Measurements from ENCODE around the gene NPFF. TPM values are rescaled to one million over a fixed set of nuclear protein-coding genes. Genes with fewer than 3 reads are reported as not detected.
"Not testable (repeated sequence)": the region's sequence is repeated elsewhere in the genome, so short reads cannot be mapped to it uniquely, and the experiment has no call there.

Gene NPFF
- total RNA-seq, 1 donor from 2014 or later = not detected

GRCh38 chr12:53483979-53484377 is 23.3 kb downstream of the NPFF start:
- no peak for DNase-seq
- TF ChIP-seq, protein P1, sequence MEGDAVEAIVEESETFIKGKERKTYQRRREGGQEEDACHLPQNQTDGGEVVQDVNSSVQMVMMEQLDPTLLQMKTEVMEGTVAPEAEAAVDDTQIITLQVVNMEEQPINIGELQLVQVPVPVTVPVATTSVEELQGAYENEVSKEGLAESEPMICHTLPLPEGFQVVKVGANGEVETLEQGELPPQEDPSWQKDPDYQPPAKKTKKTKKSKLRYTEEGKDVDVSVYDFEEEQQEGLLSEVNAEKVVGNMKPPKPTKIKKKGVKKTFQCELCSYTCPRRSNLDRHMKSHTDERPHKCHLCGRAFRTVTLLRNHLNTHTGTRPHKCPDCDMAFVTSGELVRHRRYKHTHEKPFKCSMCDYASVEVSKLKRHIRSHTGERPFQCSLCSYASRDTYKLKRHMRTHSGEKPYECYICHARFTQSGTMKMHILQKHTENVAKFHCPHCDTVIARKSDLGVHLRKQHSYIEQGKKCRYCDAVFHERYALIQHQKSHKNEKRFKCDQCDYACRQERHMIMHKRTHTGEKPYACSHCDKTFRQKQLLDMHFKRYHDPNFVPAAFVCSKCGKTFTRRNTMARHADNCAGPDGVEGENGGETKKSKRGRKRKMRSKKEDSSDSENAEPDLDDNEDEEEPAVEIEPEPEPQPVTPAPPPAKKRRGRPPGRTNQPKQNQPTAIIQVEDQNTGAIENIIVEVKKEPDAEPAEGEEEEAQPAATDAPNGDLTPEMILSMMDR (IDR thresholded peaks at IDR 0.05; ENCODE audit: borderline replicate concordance) = no peak
- no peak overlapping the region for H3K4me3 ChIP-seq
- peaks cover 39% of the 10 kb centered on the region for H3K4me1 ChIP-seq
- H3K9me3 ChIP-seq (replicated peaks) = no peaks in the 10 kb centered on the region
- H3K36me3 ChIP-seq = peaks cover 73% of the 10 kb centered on the region
- no peaks in the 10 kb centered on the region for H3K27me3 ChIP-seq (ENCODE audit: low read depth)
- H3K27ac ChIP-seq (replicated peaks) = no peak overlapping the region
- intact Hi-C loops (cut with micrococcal nuclease) = no loop called here

DNA sequence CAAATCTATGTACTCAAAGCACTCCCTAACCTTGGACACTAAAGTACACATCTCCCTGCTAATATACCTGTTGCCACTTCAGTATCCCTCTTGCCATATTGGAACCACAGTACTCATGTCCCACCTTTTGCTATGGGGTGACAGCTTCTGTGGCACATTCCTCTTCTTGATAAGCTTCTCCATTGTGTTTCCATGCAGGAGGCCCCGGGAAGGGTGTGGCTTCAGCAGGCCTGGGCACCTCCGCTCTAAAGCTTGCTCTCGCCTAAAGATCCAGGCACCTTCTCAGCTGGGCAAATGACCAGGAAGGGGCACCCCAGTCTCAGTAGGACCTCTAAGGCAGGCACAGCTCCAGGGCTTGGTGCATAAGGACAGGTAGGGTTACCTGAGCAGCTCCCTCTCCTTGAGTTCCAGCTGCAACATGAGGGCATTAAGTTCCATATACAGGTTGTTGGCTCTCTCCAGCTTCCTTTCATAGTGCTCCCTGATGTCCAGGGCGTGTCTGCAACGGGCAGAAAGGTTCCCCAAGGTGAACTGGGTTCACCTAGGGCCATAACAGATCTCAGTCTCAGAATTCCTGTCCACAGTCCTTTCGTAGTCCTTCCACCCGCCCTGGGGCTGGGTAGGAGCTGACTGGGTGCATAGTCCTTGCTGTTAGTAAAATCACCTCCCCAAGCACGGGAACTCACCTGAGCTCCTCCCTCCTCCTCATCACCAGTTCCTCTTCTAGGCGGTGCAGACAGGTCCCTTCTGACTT is 23.9 kb downstream of the NPFF start:
- Histone ChIP-seq H3K4me1 (peaks cover 45% of the 10 kb centered on the region), H3K27me3 (ENCODE audit: low read depth) (no peaks in the 10 kb centered on the region), H3K9me3 (replicated peaks) (no peaks in the 10 kb centered on the region), H3K4me3 (no peak overlapping the region), H3K36me3 (peaks cover 79% of the 10 kb centered on the region), H3K27ac (replicated peaks) (peak overlapping the region; percentile 52)
- intact Hi-C loops (cut with micrococcal nuclease) = no loop called here
- TF ChIP-seq, protein P1 (IDR thresholded peaks at IDR 0.05; ENCODE audit: borderline replicate concordance) = no peak
- DNase-seq = no peak

- H3K36me3 ChIP-seq = peaks cover 86% of the 10 kb centered on the region
- no peaks in the 10 kb centered on the region for H3K27me3 ChIP-seq (ENCODE audit: low read depth)
Measured at GRCh38 chr12:53482626-53483168, 24.6 kb downstream of the NPFF start.

DNA sequence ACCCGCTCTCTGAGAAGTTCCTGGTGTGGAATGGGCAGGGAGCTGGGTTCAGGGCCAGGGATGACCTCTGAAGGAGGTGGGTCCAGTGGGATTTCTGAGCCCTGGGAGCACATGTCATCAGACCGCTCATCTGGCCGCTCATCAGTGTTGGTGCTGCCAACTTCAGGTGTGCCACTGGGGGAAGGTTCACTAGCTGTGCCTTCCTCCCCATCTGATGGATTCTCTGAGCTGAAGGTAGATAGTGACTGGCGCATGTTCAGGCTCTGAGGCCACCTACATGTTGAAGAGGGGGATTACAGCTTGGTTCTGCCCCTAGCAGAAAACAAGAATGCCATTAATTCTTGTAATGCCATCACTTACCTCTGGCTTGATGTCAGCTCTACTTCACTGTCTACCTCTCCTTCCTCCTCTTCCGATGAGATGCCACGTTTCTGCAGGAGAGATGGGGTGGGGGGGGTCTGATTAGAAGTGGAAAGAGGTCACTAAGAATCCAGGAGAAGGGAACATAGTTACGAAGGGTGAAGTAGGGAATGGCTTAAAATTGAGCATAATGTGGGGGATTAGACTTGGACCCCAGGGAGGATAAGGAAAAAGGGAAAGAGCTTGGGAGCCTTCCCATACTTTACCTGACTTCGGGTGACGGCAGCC is 25.2 kb downstream of the NPFF start:
- Histone ChIP-seq H3K36me3 (peaks cover 91% of the 10 kb centered on the region), H3K9me3 (replicated peaks) (no peaks in the 10 kb centered on the region), H3K4me1 (peaks cover 58% of the 10 kb centered on the region), H3K4me3 (no peak overlapping the region), H3K27ac (replicated peaks) (peak overlapping the region; percentile 52), H3K27me3 (ENCODE audit: low read depth) (no peaks in the 10 kb centered on the region)
- TF ChIP-seq, protein P1 (IDR thresholded peaks at IDR 0.05; ENCODE audit: borderline replicate concordance) = peak; percentile 14
- intact Hi-C loops (cut with micrococcal nuclease) = no loop called here
- no peak for DNase-seq

More at GRCh38 chr12:53482626-53483168, 24.6 kb downstream of the NPFF start:
- DNase-seq = no peak
- H3K9me3 ChIP-seq (replicated peaks) = no peaks in the 10 kb centered on the region
- H3K4me1 ChIP-seq = peaks cover 52% of the 10 kb centered on the region
- peak overlapping the region; percentile 52 for H3K27ac ChIP-seq (replicated peaks)
- TF ChIP-seq, protein P1 (IDR thresholded peaks at IDR 0.05; ENCODE audit: borderline replicate concordance) = no peak
- intact Hi-C loops (cut with micrococcal nuclease) = no loop called here
- no peak overlapping the region for H3K4me3 ChIP-seq

GRCh38 chr12:53481458-53481857 is 25.8 kb downstream of the NPFF start:
- H3K9me3 ChIP-seq (replicated peaks); intact Hi-C loops (cut with micrococcal nuclease); H3K27me3 ChIP-seq (ENCODE audit: low read depth); DNase-seq; H3K4me3 ChIP-seq: not testable (repeated sequence)
- peaks cover 64% of the 10 kb centered on the region for H3K4me1 ChIP-seq
- peak overlapping the region; percentile 15 for H3K27ac ChIP-seq (replicated peaks)
- H3K36me3 ChIP-seq = peaks cover 91% of the 10 kb centered on the region

Measured in left ventricle myocardium inferior (tissue), 1 donor.